Suprapubic skin (tissue), 3 donors: ENCODE results near the gene SETBP1.

ENCODE experiments used
- EP300 ChIP-seq: sonication (generic); formaldehyde crosslinking; IDR thresholded peaks from one replicate; pipeline ENCODE4 v1.6.1; 2017; ENCODE audit warnings: antibody characterized with exemption
- POLR2A ChIP-seq, 2 donors: fragments of 450-650 bp; IDR thresholded peaks; one replicate each; pipeline ENCODE4 v1.6.1; 2017; ENCODE audit warnings: antibody characterized with exemption in 2 of 2, mild to moderate bottlenecking in 2 of 2, moderate library complexity in 2 of 2
- TF ChIP-seq, protein P1 (sequence below), 2 donors: fragments of 200-600 bp in 1 of 2; fragments of 450-650 bp in 1 of 2; sonication (generic) in 1 of 2; IDR thresholded peaks; one replicate each; pipeline ENCODE4 v1.5.1; 2016 to 2019; ENCODE audit warnings: antibody characterized with exemption in 2 of 2, mild to moderate bottlenecking in 1 of 2, moderate library complexity in 1 of 2

DNA sequence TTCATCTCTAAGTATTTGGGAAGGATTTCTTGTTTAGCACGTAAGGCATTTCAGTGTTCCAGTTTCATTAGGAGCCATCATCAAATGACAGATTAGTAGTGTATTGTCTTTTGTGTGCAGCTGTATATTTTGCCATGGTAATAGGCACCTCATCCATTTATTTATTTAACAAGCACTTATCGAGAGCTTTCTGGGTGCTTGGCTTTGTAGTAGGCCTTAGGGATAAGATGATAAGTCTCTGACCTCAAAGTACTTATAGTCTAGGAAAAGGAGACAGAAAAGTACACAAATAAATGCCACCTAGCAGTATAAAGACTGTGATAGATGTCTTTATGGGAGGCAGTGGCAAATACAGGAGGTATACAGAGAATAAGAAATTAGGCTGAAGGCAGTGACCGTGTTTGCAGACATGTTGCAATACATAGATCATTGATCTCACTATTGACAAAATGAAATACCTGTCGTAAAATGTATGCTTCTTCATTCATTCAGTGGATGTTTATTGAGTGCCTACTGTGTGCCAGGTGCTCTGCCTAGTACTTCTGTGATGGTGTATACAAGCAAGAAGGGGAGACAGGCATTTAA, 265.9 kb downstream of the SETBP1 start:
- no peak for TF ChIP-seq EP300
- TF ChIP-seq POLR2A (IDR thresholded peaks at IDR 0.05), result no peak
- TF ChIP-seq, protein P1, sequence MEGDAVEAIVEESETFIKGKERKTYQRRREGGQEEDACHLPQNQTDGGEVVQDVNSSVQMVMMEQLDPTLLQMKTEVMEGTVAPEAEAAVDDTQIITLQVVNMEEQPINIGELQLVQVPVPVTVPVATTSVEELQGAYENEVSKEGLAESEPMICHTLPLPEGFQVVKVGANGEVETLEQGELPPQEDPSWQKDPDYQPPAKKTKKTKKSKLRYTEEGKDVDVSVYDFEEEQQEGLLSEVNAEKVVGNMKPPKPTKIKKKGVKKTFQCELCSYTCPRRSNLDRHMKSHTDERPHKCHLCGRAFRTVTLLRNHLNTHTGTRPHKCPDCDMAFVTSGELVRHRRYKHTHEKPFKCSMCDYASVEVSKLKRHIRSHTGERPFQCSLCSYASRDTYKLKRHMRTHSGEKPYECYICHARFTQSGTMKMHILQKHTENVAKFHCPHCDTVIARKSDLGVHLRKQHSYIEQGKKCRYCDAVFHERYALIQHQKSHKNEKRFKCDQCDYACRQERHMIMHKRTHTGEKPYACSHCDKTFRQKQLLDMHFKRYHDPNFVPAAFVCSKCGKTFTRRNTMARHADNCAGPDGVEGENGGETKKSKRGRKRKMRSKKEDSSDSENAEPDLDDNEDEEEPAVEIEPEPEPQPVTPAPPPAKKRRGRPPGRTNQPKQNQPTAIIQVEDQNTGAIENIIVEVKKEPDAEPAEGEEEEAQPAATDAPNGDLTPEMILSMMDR (IDR thresholded peaks at IDR 0.05), result no peak
